HCT116 (cell line): ENCODE data around the gene GRM4. TPM values are rescaled to one million over a fixed set of nuclear protein-coding genes. Genes with fewer than 3 reads are reported as not detected.

Experiments used
- ATAC-seq: fragments of 200-7000 bp; cut with Tn5 transposase; 2 replicates; pipeline ENCODE4 v1.9.1; 2020; ENCODE audit warnings: mild to moderate bottlenecking, moderate library complexity
- BruUV-seq: library from RNA; stranded (reverse); fragments of 400-500 nt; replicated peaks from 2 replicates; lab custom pipeline; 2021; lab: Mats Ljungman, UMichigan
- CTCF ChIA-PET: fragments of 300-600 bp; sonication (Branson Sonifier 250); formaldehyde crosslinking; loops from one replicate; lab custom pipeline; 2021; ENCODE audit warnings: antibody characterized with exemption; lab: Charles Lee
- POLR2A ChIA-PET: fragments of 300-600, 350-600 bp; sonication (Branson Sonifier 250); formaldehyde crosslinking; loops from one replicate; lab custom pipeline; 2021; ENCODE audit warnings: antibody characterized with exemption; lab: Charles Lee
- RAD21 ChIA-PET, 2 experiments: fragments of 300-600 bp; sonication (Branson Sonifier 250); formaldehyde crosslinking; loops; one replicate each; lab custom pipeline; 2023; ENCODE audit warnings: low total read pairs in 2 of 2; ENCODE audit not compliant: uncharacterized antibody in 2 of 2, unreplicated experiment in 2 of 2, low non-redundant PET in 1 of 2; lab: Charles Lee
- DNase-seq: peaks from one replicate; pipeline ENCODE4 v3.0.0-alpha.2; 2010; ENCODE audit warnings: low read depth, low spot score
- H2AFZ ChIP-seq: fragments of 200-600 bp; shearing (Covaris generic), sonication (generic); 2 replicates; pipeline ENCODE4 v1.6.1; 2017; ENCODE audit warnings: low read depth, mixed run types, mixed read lengths, antibody characterized with exemption, low read length; ENCODE audit not compliant: poor library complexity, severe bottlenecking
- H3K27ac ChIP-seq: 2 replicates; pipeline ENCODE4 v1.5.1; 2012; ENCODE audit warnings: low read depth, low read length
- H3K27me3 ChIP-seq: fragments of 200-600 bp; sonication (generic); 2 replicates; pipeline ENCODE4 v1.6.1; 2016; ENCODE audit warnings: mixed run types, low read length, mixed read lengths; ENCODE audit not compliant: insufficient read depth
- H3K36me3 ChIP-seq, 2 experiments: fragments of 200-500 bp in 1 of 2; fragments of 200-600 bp in 1 of 2; sonication (Bioruptor generic) in 1 of 2; sonication (generic) in 1 of 2; 2 replicates each; pipeline versions ENCODE4 v1.5.1 to v1.6.1; 2014 to 2016; ENCODE audit warnings: low read length in 2 of 2, inconsistent platforms in 1 of 2, mixed read lengths in 1 of 2, mixed run types in 1 of 2; ENCODE audit not compliant: insufficient read depth in 2 of 2, control insufficient read depth in 1 of 2
- H3K4me1 ChIP-seq, 2 experiments: fragments of 200-600 bp in 1 of 2; sonication (generic) in 1 of 2; 2 replicates each; pipeline versions ENCODE4 v1.5.1 to v1.6.1; 2012 to 2017; ENCODE audit warnings: low read length in 2 of 2, inconsistent platforms in 1 of 2, mild to moderate bottlenecking in 1 of 2, mixed read lengths in 1 of 2, mixed run types in 1 of 2, moderate library complexity in 1 of 2; ENCODE audit not compliant: insufficient read depth in 2 of 2, control insufficient read depth in 1 of 2
- H3K4me2 ChIP-seq: fragments of 200-600 bp; sonication (generic); 2 replicates; pipeline ENCODE4 v1.6.1; 2017; ENCODE audit warnings: mixed run types, low read length, mixed read lengths
- H3K4me3 ChIP-seq, 2 experiments: fragments of 200-600 bp in 1 of 2; sonication (generic) in 1 of 2; replicated peaks in 1 of 2; 2 replicates each; pipeline ENCODE4 v1.5.1; 2011 to 2016; ENCODE audit warnings: low read length in 2 of 2, control low read depth in 1 of 2, low read depth in 1 of 2, mild to moderate bottlenecking in 1 of 2, mixed read lengths in 1 of 2, mixed run types in 1 of 2
- H3K79me2 ChIP-seq: fragments of 200-600 bp; sonication (generic); 2 replicates; pipeline ENCODE4 v1.6.1; 2017; ENCODE audit warnings: mild to moderate bottlenecking, mixed run types, low read length, moderate library complexity, mixed read lengths; ENCODE audit not compliant: insufficient read depth
- H3K9ac ChIP-seq: fragments of 200-600 bp; sonication (generic); 2 replicates; pipeline ENCODE4 v1.6.1; 2016; ENCODE audit warnings: low read length, mixed read lengths
- H3K9me2 ChIP-seq: fragments of 200-600 bp; sonication (generic), shearing (Covaris generic); 2 replicates; pipeline ENCODE4 v1.6.1; 2017; ENCODE audit warnings: mixed run types, mild to moderate bottlenecking, moderate library complexity; ENCODE audit not compliant: insufficient read depth
- H3K9me3 ChIP-seq, 2 experiments: fragments of 200-500 bp in 1 of 2; fragments of 200-600 bp in 1 of 2; sonication (Bioruptor generic) in 1 of 2; sonication (generic) in 1 of 2; 2 replicates each; pipeline ENCODE4 v1.6.1; 2014 to 2017; ENCODE audit warnings: low read length in 2 of 2, mixed read lengths in 2 of 2, inconsistent platforms in 1 of 2, low read depth in 1 of 2, mild to moderate bottlenecking in 1 of 2, mixed run types in 1 of 2, moderate library complexity in 1 of 2; ENCODE audit not compliant: control insufficient read depth in 1 of 2, insufficient read depth in 1 of 2
- H4K20me1 ChIP-seq: fragments of 200-600 bp; sonication (generic), shearing (Covaris generic); 2 replicates; pipeline ENCODE4 v1.6.1; 2017; ENCODE audit warnings: mixed run types, mild to moderate bottlenecking, moderate library complexity; ENCODE audit not compliant: insufficient read depth
- CBX3 ChIP-seq: IDR thresholded peaks from 2 replicates; pipeline ENCODE4 v1.6.1; 2012; ENCODE audit warnings: low read depth
- EGR1 ChIP-seq: IDR thresholded peaks from 2 replicates; pipeline ENCODE4 v1.6.1; 2012; ENCODE audit warnings: low read depth
- ELF1 ChIP-seq: IDR thresholded peaks from 2 replicates; pipeline ENCODE4 v1.6.1; 2012; ENCODE audit warnings: low read depth, borderline replicate concordance
- RAD21 ChIP-seq: IDR thresholded peaks from 2 replicates; pipeline ENCODE4 v1.6.1; 2012; ENCODE audit warnings: low read depth, mild to moderate bottlenecking
- SIN3A ChIP-seq: IDR thresholded peaks from 2 replicates; pipeline ENCODE4 v1.6.1; 2012; ENCODE audit warnings: low read depth
- TCF7L2 ChIP-seq: IDR thresholded peaks from 2 replicates; pipeline ENCODE4 v1.7.0; 2011; ENCODE audit warnings: borderline replicate concordance, inconsistent platforms; ENCODE audit not compliant: insufficient read depth, insufficient read length; ENCODE audit errors: extremely low read depth
- ZFX ChIP-seq: fragments of 450-650 bp; IDR thresholded peaks from 2 replicates; pipeline ENCODE4 v1.6.1; 2017
- intact Hi-C: fragments of 100-400 bp; cut with micrococcal nuclease; formaldehyde crosslinking; loops from 2 replicates; pipeline ENCODE4 v1.10.0; 2022
- total RNA-seq: library from RNA; stranded (reverse); gene quantifications from one replicate; pipeline ENCODE4 v1.2.1, GENCODE V29; 2021; ENCODE audit not compliant: unreplicated experiment
- TF ChIP-seq, protein P1 (sequence below), 3 experiments: fragments of 200-600 bp in 1 of 3; sonication (generic) in 1 of 3; IDR thresholded peaks in 2 of 3; conservative IDR thresholded peaks in 1 of 3; 2 replicates each; pipeline ENCODE4 v1.5.1; 2012 to 2017; ENCODE audit warnings: low read depth in 2 of 3, low read length in 2 of 3, antibody characterized with exemption in 1 of 3, borderline replicate concordance in 1 of 3, control low read depth in 1 of 3, mild to moderate bottlenecking in 1 of 3, mixed read lengths in 1 of 3, mixed run types in 1 of 3, moderate library complexity in 1 of 3; ENCODE audit not compliant: insufficient read depth in 1 of 3

The GRM4 gene
- total RNA-seq, 1 experiment from 2014 or later: 2.6 TPM

- no peak overlapping the region for H3K9ac ChIP-seq
- H3K27ac ChIP-seq: no peak overlapping the region
- RAD21 ChIA-PET: no interaction called here
- H4K20me1 ChIP-seq: no peaks in the 10 kb centered on the region
- no peak for ATAC-seq
- TF ChIP-seq ELF1 (no peak), RAD21 (no peak), TCF7L2 (no peak), CBX3 (no peak), EGR1 (no peak), SIN3A (no peak), ZFX (no peak)
- CTCF ChIA-PET: no interaction called here
- BruUV-seq: no TSS peak
- no peaks in the 10 kb centered on the region for H3K27me3 ChIP-seq
- intact Hi-C loops: no loop called here
- H3K4me2 ChIP-seq: no peak overlapping the region
- no peak overlapping the region for H3K4me3 ChIP-seq
- DNase-seq: no peak
- H3K36me3 ChIP-seq: no peaks in the 10 kb centered on the region
- POLR2A ChIA-PET: no interaction called here
- no peak overlapping the region for H2AFZ ChIP-seq
- peaks cover 2 to 14% of the 10 kb centered on the region in 2 experiments; a peak in 2 of 4 replicates for H3K4me1 ChIP-seq
- H3K9me3 ChIP-seq: no peaks in the 10 kb centered on the region
- H3K9me2 ChIP-seq: no peaks in the 10 kb centered on the region
- no peaks in the 10 kb centered on the region for H3K79me2 ChIP-seq
Observed at GRCh38 chr6:34128045-34128444, 17.8 kb downstream of the GRM4 start.

GRCh38 chr6:34126419-34126818, 19.5 kb downstream of the GRM4 start:
- Histone ChIP-seq H3K9ac (no peak overlapping the region), H4K20me1 (no peaks in the 10 kb centered on the region), H3K9me3 (no peaks in the 10 kb centered on the region), H2AFZ (no peak overlapping the region), H3K36me3 (no peaks in the 10 kb centered on the region), H3K27ac (no peak overlapping the region), H3K27me3 (no peaks in the 10 kb centered on the region), H3K4me2 (no peak overlapping the region), H3K79me2 (no peaks in the 10 kb centered on the region), H3K9me2 (no peaks in the 10 kb centered on the region), H3K4me3 (no peak overlapping the region), H3K4me1 (peaks cover 2 to 10% of the 10 kb centered on the region in 2 experiments; a peak in 2 of 4 replicates)
- ChIA-PET RAD21 (no interaction called here), CTCF (interaction anchor here (0.7 to 1.1 kb wide), 2 partner anchors 15 to 26 kb away, joined by 3 to 6 read pairs; no protein-coding TSS in a partner anchor), POLR2A (no interaction called here)
- BruUV-seq: no TSS peak
- TF ChIP-seq, protein P1, sequence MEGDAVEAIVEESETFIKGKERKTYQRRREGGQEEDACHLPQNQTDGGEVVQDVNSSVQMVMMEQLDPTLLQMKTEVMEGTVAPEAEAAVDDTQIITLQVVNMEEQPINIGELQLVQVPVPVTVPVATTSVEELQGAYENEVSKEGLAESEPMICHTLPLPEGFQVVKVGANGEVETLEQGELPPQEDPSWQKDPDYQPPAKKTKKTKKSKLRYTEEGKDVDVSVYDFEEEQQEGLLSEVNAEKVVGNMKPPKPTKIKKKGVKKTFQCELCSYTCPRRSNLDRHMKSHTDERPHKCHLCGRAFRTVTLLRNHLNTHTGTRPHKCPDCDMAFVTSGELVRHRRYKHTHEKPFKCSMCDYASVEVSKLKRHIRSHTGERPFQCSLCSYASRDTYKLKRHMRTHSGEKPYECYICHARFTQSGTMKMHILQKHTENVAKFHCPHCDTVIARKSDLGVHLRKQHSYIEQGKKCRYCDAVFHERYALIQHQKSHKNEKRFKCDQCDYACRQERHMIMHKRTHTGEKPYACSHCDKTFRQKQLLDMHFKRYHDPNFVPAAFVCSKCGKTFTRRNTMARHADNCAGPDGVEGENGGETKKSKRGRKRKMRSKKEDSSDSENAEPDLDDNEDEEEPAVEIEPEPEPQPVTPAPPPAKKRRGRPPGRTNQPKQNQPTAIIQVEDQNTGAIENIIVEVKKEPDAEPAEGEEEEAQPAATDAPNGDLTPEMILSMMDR (IDR thresholded peaks at IDR 0.05 in 2 of 3, conservative IDR thresholded peaks at IDR 0.05 in 1 of 3; ENCODE audit: borderline replicate concordance in 1 of 3, insufficient read depth in 1 of 3, low read depth in 2 of 3, low read length in 2 of 3): peak in 1 of 3 experiments; percentile 32; a peak in 2 of 6 replicates
- no peak for TF ChIP-seq SIN3A
- ATAC-seq: no peak
- intact Hi-C loops: no loop called here
- no peak for DNase-seq
